Mesothelial cell of epicardium (in vitro differentiated cells): Measurements from ENCODE around the gene AMN1. TPM values are rescaled to one million over a fixed set of nuclear protein-coding genes. Genes with fewer than 3 reads are reported as not detected.

Experiments
- DNase-seq, 2 experiments: peaks; one replicate each; pipeline ENCODE4 v3.0.0; 2021; ENCODE audit warnings: low spot score in 2 of 2; ENCODE audit not compliant: unreplicated experiment in 2 of 2
- H3K27ac Mint-ChIP-seq: 2 replicates; pipeline ENCODE4 v1.8.0; 2021; ENCODE audit warnings: mixed read lengths
- H3K27me3 Mint-ChIP-seq: 2 replicates; pipeline ENCODE4 v1.8.0; 2021; ENCODE audit warnings: low read depth, mixed read lengths
- H3K36me3 Mint-ChIP-seq: 2 replicates; pipeline ENCODE4 v1.8.0; 2021; ENCODE audit warnings: mixed read lengths
- H3K4me1 Mint-ChIP-seq: 2 replicates; pipeline ENCODE4 v1.8.0; 2021; ENCODE audit warnings: mixed read lengths
- H3K4me3 Mint-ChIP-seq: 2 replicates; pipeline ENCODE4 v1.8.0; 2021; ENCODE audit warnings: mild to moderate bottlenecking, moderate library complexity, mixed read lengths
- H3K9me3 Mint-ChIP-seq: 2 replicates; pipeline ENCODE4 v1.8.0; 2021; ENCODE audit warnings: mixed read lengths
- CTCF ChIP-seq: fragments of 200-600 bp; sonication (generic); IDR thresholded peaks from one replicate; pipeline ENCODE4 v1.5.0; 2021; ENCODE audit warnings: antibody characterized with exemption; ENCODE audit not compliant: unreplicated experiment
- total RNA-seq: library from RNA; stranded (reverse); gene quantifications from 3 replicates; pipeline ENCODE4 v1.2.1, GENCODE V29; 2021

Gene AMN1
- total RNA-seq, result 14.6 to 17.5 TPM (median 15.3 TPM) in 3 replicates

GRCh38 chr12:31728917-31729640, at the start of gene AMN1:
AMN1 (minus strand) TSS chr12:31729021; CDS start chr12:31729008, 13 bp downstream.
- H3K9me3 Mint-ChIP-seq, result peaks cover 11% of the 10 kb centered on the region
- H3K36me3 Mint-ChIP-seq, result peaks cover 19% of the 10 kb centered on the region
- TF ChIP-seq CTCF, result no peak
- peak within 1 kb of the TSS; percentile 93 for H3K4me3 Mint-ChIP-seq
- DNase-seq, result peak; percentile 95 to 100
- H3K4me1 Mint-ChIP-seq, result peaks cover 31% of the 10 kb centered on the region
- H3K27ac Mint-ChIP-seq, result peak within 1 kb of the TSS; percentile 99
- H3K27me3 Mint-ChIP-seq, result no peaks in the 10 kb centered on the region

GRCh38 chr12:31773867-31774266, 45.0 kb upstream of the AMN1 start:
- DNase-seq, result no peak
- H3K36me3 Mint-ChIP-seq, result peaks cover 8% of the 10 kb centered on the region
- TF ChIP-seq CTCF, result no peak
- peaks cover 32% of the 10 kb centered on the region for H3K4me1 Mint-ChIP-seq
- peaks cover 7% of the 10 kb centered on the region for H3K9me3 Mint-ChIP-seq
- peak overlapping the region; percentile 18 for H3K4me3 Mint-ChIP-seq
- H3K27ac Mint-ChIP-seq, result peak overlapping the region; percentile 93
- H3K27me3 Mint-ChIP-seq, result no peaks in the 10 kb centered on the region

GRCh38 chr12:31773223-31773750, 44.5 kb upstream of the AMN1 start:
- Mint-ChIP-seq H3K4me1 (peaks cover 32% of the 10 kb centered on the region), H3K27me3 (no peaks in the 10 kb centered on the region), H3K27ac (peak overlapping the region; percentile 93), H3K4me3 (no peak overlapping the region), H3K36me3 (peaks cover 8% of the 10 kb centered on the region), H3K9me3 (peaks cover 7% of the 10 kb centered on the region)
- no peak for TF ChIP-seq CTCF
- no peak for DNase-seq

GRCh38 chr12:31772685-31773222, 43.9 kb upstream of the AMN1 start:
- Mint-ChIP-seq H3K9me3 (peaks cover 7% of the 10 kb centered on the region), H3K4me1 (peaks cover 32% of the 10 kb centered on the region), H3K27ac (peak overlapping the region; percentile 93), H3K36me3 (peaks cover 8% of the 10 kb centered on the region), H3K4me3 (no peak overlapping the region), H3K27me3 (no peaks in the 10 kb centered on the region)
- DNase-seq, result no peak
- TF ChIP-seq CTCF, result no peak

- DNase-seq, result no peak
- H3K27me3 Mint-ChIP-seq, result no peaks in the 10 kb centered on the region
- no peak overlapping the region for H3K4me3 Mint-ChIP-seq
- H3K27ac Mint-ChIP-seq, result peak overlapping the region; percentile 93
- peaks cover 8% of the 10 kb centered on the region for H3K36me3 Mint-ChIP-seq
- TF ChIP-seq CTCF, result no peak
- peaks cover 7% of the 10 kb centered on the region for H3K9me3 Mint-ChIP-seq
- H3K4me1 Mint-ChIP-seq, result peaks cover 32% of the 10 kb centered on the region
Measured at GRCh38 chr12:31772186-31772585, 43.4 kb upstream of the AMN1 start.
